GM23338 (cell line): Measurements from ENCODE around the gene PDIA5. TPM values are rescaled to one million over a fixed set of nuclear protein-coding genes. Genes with fewer than 3 reads are reported as not detected.

ENCODE experiments used
- ATAC-seq: fragments of 200-7000 bp; cut with Tn5 transposase; 3 replicates; pipeline ENCODE4 v1.9.1; 2020
- DNase-seq: peaks from one replicate; pipeline ENCODE4 v3.0.0-alpha.2; 2015; ENCODE audit warnings: low spot score
- H2AFZ ChIP-seq: fragments of 200-600 bp; sonication (generic); 2 replicates; pipeline ENCODE4 v1.8.0; 2016; ENCODE audit warnings: antibody characterized with exemption, mild to moderate bottlenecking, moderate library complexity
- H3F3A ChIP-seq: fragments of 200-600 bp; sonication (generic); replicated peaks from 2 replicates; pipeline ENCODE4 v1.8.0; 2017; ENCODE audit warnings: antibody characterized with exemption, mixed run types, low read depth
- H3K27ac ChIP-seq: fragments of 200-600 bp; sonication (generic); 2 replicates; pipeline ENCODE4 v1.6.1; 2016; ENCODE audit warnings: low read depth
- H3K27me3 ChIP-seq: fragments of 200-600 bp; sonication (generic); 2 replicates; pipeline ENCODE4 v1.8.0; 2016; ENCODE audit warnings: mild to moderate bottlenecking, mixed run types, moderate library complexity; ENCODE audit not compliant: insufficient read depth
- H3K36me3 ChIP-seq: fragments of 200-600 bp; sonication (generic); 2 replicates; pipeline ENCODE4 v1.8.0; 2016; ENCODE audit warnings: mild to moderate bottlenecking; ENCODE audit not compliant: insufficient read depth
- H3K4me1 ChIP-seq: fragments of 200-600 bp; sonication (generic); 2 replicates; pipeline ENCODE4 v1.8.0; 2016; ENCODE audit warnings: mild to moderate bottlenecking, moderate library complexity; ENCODE audit not compliant: insufficient read depth
- H3K4me2 ChIP-seq: fragments of 200-600 bp; sonication (generic); 2 replicates; pipeline ENCODE4 v1.7.1; 2017; ENCODE audit warnings: mixed run types
- H3K4me3 ChIP-seq: fragments of 200-600 bp; sonication (generic); 2 replicates; pipeline ENCODE4 v1.6.1; 2016; ENCODE audit warnings: mixed run types
- H3K79me2 ChIP-seq: fragments of 200-600 bp; sonication (generic); replicated peaks from 2 replicates; pipeline ENCODE4 v1.8.0; 2017; ENCODE audit warnings: mild to moderate bottlenecking; ENCODE audit not compliant: insufficient read depth
- H3K9me2 ChIP-seq: fragments of 200-600 bp; sonication (generic); 2 replicates; pipeline ENCODE4 v1.8.0; 2017; ENCODE audit not compliant: insufficient read depth
- H4K20me1 ChIP-seq: fragments of 200-600 bp; sonication (generic); replicated peaks from 2 replicates; pipeline ENCODE4 v1.8.0; 2017; ENCODE audit warnings: mild to moderate bottlenecking; ENCODE audit not compliant: insufficient read depth
- H3K27ac Mint-ChIP-seq: 2 replicates; pipeline ENCODE4 v1.8.0; 2020; ENCODE audit warnings: inconsistent platforms, mild to moderate bottlenecking, moderate library complexity, mixed read lengths
- H3K27me3 Mint-ChIP-seq: 3 replicates; pipeline ENCODE4 v1.8.0; 2022; ENCODE audit warnings: low read depth, mild to moderate bottlenecking, moderate library complexity, mixed read lengths, inconsistent platforms; ENCODE audit not compliant: insufficient read depth, poor library complexity
- H3K36me3 Mint-ChIP-seq: 3 replicates; pipeline ENCODE4 v1.8.0; 2021; ENCODE audit warnings: low read depth, mild to moderate bottlenecking, inconsistent platforms, moderate library complexity, mixed read lengths
- H3K4me1 Mint-ChIP-seq: 3 replicates; pipeline ENCODE4 v1.8.0; 2020; ENCODE audit warnings: mild to moderate bottlenecking, inconsistent platforms, mixed read lengths
- H3K4me3 Mint-ChIP-seq: 3 replicates; pipeline ENCODE4 v1.8.0; 2021; ENCODE audit warnings: moderate library complexity, mild to moderate bottlenecking, inconsistent platforms, mixed read lengths
- H3K9me3 Mint-ChIP-seq: 3 replicates; pipeline ENCODE4 v1.8.0; 2020; ENCODE audit warnings: moderate library complexity, mild to moderate bottlenecking, inconsistent platforms, mixed read lengths
- CREB1 ChIP-seq: fragments of 250-450 bp; sonication (Bioruptor Pico); IDR thresholded peaks from 2 replicates; pipeline ENCODE4 v1.5.0; 2020; ENCODE audit warnings: low read depth, mild to moderate bottlenecking, moderate library complexity
- ETS1 ChIP-seq: IDR thresholded peaks from 2 replicates; pipeline ENCODE4 v1.6.1; 2016; ENCODE audit warnings: antibody characterized with exemption
- EZH2 ChIP-seq: fragments of 200-600 bp; sonication (generic); IDR thresholded peaks from one replicate; pipeline ENCODE4 v1.8.0; 2017; ENCODE audit warnings: antibody characterized with exemption, mild to moderate bottlenecking, low read depth; ENCODE audit not compliant: unreplicated experiment
- EZH2phosphoT487 ChIP-seq: fragments of 200-600 bp; sonication (generic); IDR thresholded peaks from one replicate; pipeline ENCODE4 v1.8.1; 2018; ENCODE audit warnings: antibody characterized with exemption; ENCODE audit not compliant: unreplicated experiment
- JUNB ChIP-seq: IDR thresholded peaks from one replicate; pipeline ENCODE4 v1.6.1; 2016; ENCODE audit warnings: antibody characterized with exemption; ENCODE audit not compliant: unreplicated experiment
- NANOG ChIP-seq: IDR thresholded peaks from 2 replicates; pipeline ENCODE4 v1.6.1; 2016; ENCODE audit warnings: antibody characterized with exemption, borderline replicate concordance
- REST ChIP-seq: IDR thresholded peaks from one replicate; pipeline ENCODE4 v1.6.1; 2018; ENCODE audit warnings: antibody characterized with exemption; ENCODE audit not compliant: unreplicated experiment
- STAT1 ChIP-seq: IDR thresholded peaks from one replicate; pipeline ENCODE4 v1.6.1; 2016; ENCODE audit warnings: antibody characterized with exemption; ENCODE audit not compliant: unreplicated experiment
- ZNF331 ChIP-seq: fragments of 250-450 bp; sonication (Bioruptor Pico); IDR thresholded peaks from 2 replicates; pipeline ENCODE4 v1.5.0; 2020; ENCODE audit warnings: low read depth, mild to moderate bottlenecking, moderate library complexity
- polyA plus RNA-seq: library from polyadenylated mRNA; unstranded; fragments of >200 nt; fragmentation: Nextera tagmentation; extraction: Ambion mirVana; gene quantifications from 2 replicates; pipeline ENCODE4 v1.2.1, GENCODE V29; 2016
- total RNA-seq: library from RNA; depleted of rRNA; stranded (reverse); fragments of >200 nt; shearing (Covaris generic); gene quantifications from 2 replicates; pipeline ENCODE4 v1.2.3, GENCODE V29; 2014
- TF ChIP-seq, protein P1 (sequence below): fragments of 250-450 bp; sonication (Bioruptor Pico); IDR thresholded peaks from 2 replicates; pipeline ENCODE4 v1.5.0; 2020; ENCODE audit warnings: mild to moderate bottlenecking, moderate library complexity
- TF ChIP-seq, protein P2 (sequence below), 2 experiments: fragments of 200-600 bp in 1 of 2; sonication (generic) in 1 of 2; conservative IDR thresholded peaks; 2 replicates each; pipeline versions ENCODE4 v1.5.1 to v1.6.1; 2016 to 2017; ENCODE audit warnings: antibody characterized with exemption in 2 of 2, low read depth in 2 of 2, mild to moderate bottlenecking in 2 of 2, moderate library complexity in 1 of 2

Gene PDIA5
- total and polyA plus RNA-seq, 2 experiments from 2014 or later = 22.9 to 28.1 TPM

- no peak overlapping the region for H3K27ac Mint-ChIP-seq
Measured at GRCh38 chr3:123147754-123148535, 81.1 kb downstream of the PDIA5 start.

More at GRCh38 chr3:123147754-123148535, 81.1 kb downstream of the PDIA5 start:
- no peak for ATAC-seq
- Histone ChIP-seq H3K9me2 (no peaks in the 10 kb centered on the region; the same call in 1 of the 2 replicates), H3K4me3 (no peak overlapping the region), H3K27ac (no peak overlapping the region), H3K79me2 (no peaks in the 10 kb centered on the region), H2AFZ (no peak overlapping the region), H3K4me1 (peaks cover 12% of the 10 kb centered on the region), H3K4me2 (no peak overlapping the region), H4K20me1 (no peaks in the 10 kb centered on the region; the same call in 1 of the 2 replicates), H3K27me3 (no peaks in the 10 kb centered on the region), H3K36me3 (no peaks in the 10 kb centered on the region; the same call in 1 of the 2 replicates), H3F3A (no peaks in the 10 kb centered on the region)
- DNase-seq = no peak
- H3K9me3 Mint-ChIP-seq = no peaks in the 10 kb centered on the region
- H3K4me3 Mint-ChIP-seq = no peak overlapping the region
- H3K27me3 Mint-ChIP-seq = peaks cover 13% of the 10 kb centered on the region
- H3K4me1 Mint-ChIP-seq = peaks cover 13% of the 10 kb centered on the region
- H3K36me3 Mint-ChIP-seq = peaks cover 39% of the 10 kb centered on the region
- no peak for TF ChIP-seq JUNB
- no peak for TF ChIP-seq ETS1
- no peak for TF ChIP-seq ZNF331 (CRISPR knock-in tag)
- no peak for TF ChIP-seq STAT1
- TF ChIP-seq NANOG = no peak
- no peak for TF ChIP-seq EZH2phosphoT487
- TF ChIP-seq, protein P1, sequence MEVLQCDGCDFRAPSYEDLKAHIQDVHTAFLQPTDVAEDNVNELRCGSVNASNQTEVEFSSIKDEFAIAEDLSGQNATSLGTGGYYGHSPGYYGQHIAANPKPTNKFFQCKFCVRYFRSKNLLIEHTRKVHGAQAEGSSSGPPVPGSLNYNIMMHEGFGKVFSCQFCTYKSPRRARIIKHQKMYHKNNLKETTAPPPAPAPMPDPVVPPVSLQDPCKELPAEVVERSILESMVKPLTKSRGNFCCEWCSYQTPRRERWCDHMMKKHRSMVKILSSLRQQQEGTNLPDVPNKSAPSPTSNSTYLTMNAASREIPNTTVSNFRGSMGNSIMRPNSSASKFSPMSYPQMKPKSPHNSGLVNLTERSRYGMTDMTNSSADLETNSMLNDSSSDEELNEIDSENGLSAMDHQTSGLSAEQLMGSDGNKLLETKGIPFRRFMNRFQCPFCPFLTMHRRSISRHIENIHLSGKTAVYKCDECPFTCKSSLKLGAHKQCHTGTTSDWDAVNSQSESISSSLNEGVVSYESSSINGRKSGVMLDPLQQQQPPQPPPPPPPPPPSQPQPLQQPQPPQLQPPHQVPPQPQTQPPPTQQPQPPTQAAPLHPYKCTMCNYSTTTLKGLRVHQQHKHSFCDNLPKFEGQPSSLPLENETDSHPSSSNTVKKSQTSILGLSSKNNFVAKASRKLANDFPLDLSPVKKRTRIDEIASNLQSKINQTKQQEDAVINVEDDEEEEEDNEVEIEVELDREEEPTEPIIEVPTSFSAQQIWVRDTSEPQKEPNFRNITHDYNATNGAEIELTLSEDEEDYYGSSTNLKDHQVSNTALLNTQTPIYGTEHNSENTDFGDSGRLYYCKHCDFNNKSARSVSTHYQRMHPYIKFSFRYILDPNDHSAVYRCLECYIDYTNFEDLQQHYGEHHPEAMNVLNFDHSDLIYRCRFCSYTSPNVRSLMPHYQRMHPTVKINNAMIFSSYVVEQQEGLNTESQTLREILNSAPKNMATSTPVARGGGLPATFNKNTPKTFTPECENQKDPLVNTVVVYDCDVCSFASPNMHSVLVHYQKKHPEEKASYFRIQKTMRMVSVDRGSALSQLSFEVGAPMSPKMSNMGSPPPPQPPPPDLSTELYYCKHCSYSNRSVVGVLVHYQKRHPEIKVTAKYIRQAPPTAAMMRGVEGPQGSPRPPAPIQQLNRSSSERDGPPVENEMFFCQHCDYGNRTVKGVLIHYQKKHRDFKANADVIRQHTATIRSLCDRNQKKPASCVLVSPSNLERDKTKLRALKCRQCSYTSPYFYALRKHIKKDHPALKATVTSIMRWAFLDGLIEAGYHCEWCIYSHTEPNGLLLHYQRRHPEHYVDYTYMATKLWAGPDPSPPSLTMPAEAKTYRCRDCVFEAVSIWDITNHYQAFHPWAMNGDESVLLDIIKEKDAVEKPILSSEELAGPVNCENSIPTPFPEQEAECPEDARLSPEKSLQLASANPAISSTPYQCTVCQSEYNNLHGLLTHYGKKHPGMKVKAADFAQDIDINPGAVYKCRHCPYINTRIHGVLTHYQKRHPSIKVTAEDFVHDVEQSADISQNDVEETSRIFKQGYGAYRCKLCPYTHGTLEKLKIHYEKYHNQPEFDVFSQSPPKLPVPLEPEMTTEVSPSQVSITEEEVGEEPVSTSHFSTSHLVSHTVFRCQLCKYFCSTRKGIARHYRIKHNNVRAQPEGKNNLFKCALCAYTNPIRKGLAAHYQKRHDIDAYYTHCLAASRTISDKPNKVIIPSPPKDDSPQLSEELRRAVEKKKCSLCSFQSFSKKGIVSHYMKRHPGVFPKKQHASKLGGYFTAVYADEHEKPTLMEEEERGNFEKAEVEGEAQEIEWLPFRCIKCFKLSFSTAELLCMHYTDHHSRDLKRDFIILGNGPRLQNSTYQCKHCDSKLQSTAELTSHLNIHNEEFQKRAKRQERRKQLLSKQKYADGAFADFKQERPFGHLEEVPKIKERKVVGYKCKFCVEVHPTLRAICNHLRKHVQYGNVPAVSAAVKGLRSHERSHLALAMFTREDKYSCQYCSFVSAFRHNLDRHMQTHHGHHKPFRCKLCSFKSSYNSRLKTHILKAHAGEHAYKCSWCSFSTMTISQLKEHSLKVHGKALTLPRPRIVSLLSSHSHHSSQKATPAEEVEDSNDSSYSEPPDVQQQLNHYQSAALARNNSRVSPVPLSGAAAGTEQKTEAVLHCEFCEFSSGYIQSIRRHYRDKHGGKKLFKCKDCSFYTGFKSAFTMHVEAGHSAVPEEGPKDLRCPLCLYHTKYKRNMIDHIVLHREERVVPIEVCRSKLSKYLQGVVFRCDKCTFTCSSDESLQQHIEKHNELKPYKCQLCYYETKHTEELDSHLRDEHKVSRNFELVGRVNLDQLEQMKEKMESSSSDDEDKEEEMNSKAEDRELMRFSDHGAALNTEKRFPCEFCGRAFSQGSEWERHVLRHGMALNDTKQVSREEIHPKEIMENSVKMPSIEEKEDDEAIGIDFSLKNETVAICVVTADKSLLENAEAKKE (CRISPR knock-in tag) = no peak
- no peak for TF ChIP-seq CREB1 (CRISPR knock-in tag)
- TF ChIP-seq REST = no peak
- TF ChIP-seq, protein P2, sequence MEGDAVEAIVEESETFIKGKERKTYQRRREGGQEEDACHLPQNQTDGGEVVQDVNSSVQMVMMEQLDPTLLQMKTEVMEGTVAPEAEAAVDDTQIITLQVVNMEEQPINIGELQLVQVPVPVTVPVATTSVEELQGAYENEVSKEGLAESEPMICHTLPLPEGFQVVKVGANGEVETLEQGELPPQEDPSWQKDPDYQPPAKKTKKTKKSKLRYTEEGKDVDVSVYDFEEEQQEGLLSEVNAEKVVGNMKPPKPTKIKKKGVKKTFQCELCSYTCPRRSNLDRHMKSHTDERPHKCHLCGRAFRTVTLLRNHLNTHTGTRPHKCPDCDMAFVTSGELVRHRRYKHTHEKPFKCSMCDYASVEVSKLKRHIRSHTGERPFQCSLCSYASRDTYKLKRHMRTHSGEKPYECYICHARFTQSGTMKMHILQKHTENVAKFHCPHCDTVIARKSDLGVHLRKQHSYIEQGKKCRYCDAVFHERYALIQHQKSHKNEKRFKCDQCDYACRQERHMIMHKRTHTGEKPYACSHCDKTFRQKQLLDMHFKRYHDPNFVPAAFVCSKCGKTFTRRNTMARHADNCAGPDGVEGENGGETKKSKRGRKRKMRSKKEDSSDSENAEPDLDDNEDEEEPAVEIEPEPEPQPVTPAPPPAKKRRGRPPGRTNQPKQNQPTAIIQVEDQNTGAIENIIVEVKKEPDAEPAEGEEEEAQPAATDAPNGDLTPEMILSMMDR (conservative IDR thresholded peaks at IDR 0.05; ENCODE audit: low read depth in 2 of 2) = no peak
- TF ChIP-seq EZH2 = no peak
